Stimulated activated CD8-positive, alpha-beta memory T cell treated with anti-CD3 and anti-CD28 coated beads, Interleukin-7, amount 100 ng/mL, for 4 hours (primary cell): ENCODE data around the gene RPL36A.

Experiments
- DNase-seq, 2 donors: peaks; one replicate each; pipeline ENCODE4 v3.0.0-alpha.2; 2020; ENCODE audit warnings: low read depth in 2 of 2

RPL36A gene

GRCh38 chrX:101442085-101442484 lies 51.3 kb downstream of the RPL36A start:
- DNase-seq: no peak
